Endothelial cell (in vitro differentiated cells): ENCODE results near the gene SMIM7. TPM values are rescaled to one million over a fixed set of nuclear protein-coding genes. Genes with fewer than 3 reads are reported as not detected.

Experiments
- DNase-seq: peaks from one replicate; pipeline ENCODE4 v3.0.0; 2021; ENCODE audit warnings: low spot score
- H3K27ac Mint-ChIP-seq: one replicate; pipeline ENCODE4 v1.8.0; 2021; ENCODE audit warnings: mixed read lengths, inconsistent platforms; ENCODE audit not compliant: unreplicated experiment
- H3K27me3 Mint-ChIP-seq: one replicate; pipeline ENCODE4 v1.8.0; 2021; ENCODE audit warnings: mild to moderate bottlenecking, moderate library complexity, mixed read lengths, inconsistent platforms; ENCODE audit not compliant: unreplicated experiment
- H3K36me3 Mint-ChIP-seq: one replicate; pipeline ENCODE4 v1.8.0; 2021; ENCODE audit warnings: mild to moderate bottlenecking, low read depth, mixed read lengths, inconsistent platforms; ENCODE audit not compliant: unreplicated experiment
- H3K4me1 Mint-ChIP-seq: one replicate; pipeline ENCODE4 v1.8.0; 2021; ENCODE audit warnings: mild to moderate bottlenecking, mixed read lengths, inconsistent platforms; ENCODE audit not compliant: unreplicated experiment
- H3K4me3 Mint-ChIP-seq: one replicate; pipeline ENCODE4 v1.8.0; 2021; ENCODE audit warnings: mild to moderate bottlenecking, mixed read lengths, inconsistent platforms; ENCODE audit not compliant: unreplicated experiment
- H3K9me3 Mint-ChIP-seq: one replicate; pipeline ENCODE4 v1.8.0; 2021; ENCODE audit warnings: mixed read lengths, inconsistent platforms; ENCODE audit not compliant: unreplicated experiment
- CTCF ChIP-seq: fragments of 200-600 bp; sonication (generic); IDR thresholded peaks from one replicate; pipeline ENCODE4 v1.5.0; 2021; ENCODE audit warnings: antibody characterized with exemption; ENCODE audit not compliant: unreplicated experiment
- total RNA-seq: library from RNA; stranded (reverse); fragmentation: NEBNext Ultra II Directional; extraction: Animal tissue kit (Norgen Biotek cat#: 25700); gene quantifications from one replicate; pipeline ENCODE4 v1.2.1, GENCODE V29; 2021; ENCODE audit not compliant: unreplicated experiment

The SMIM7 gene
- total RNA-seq, 1 donor from 2014 or later = 53.2 TPM

DNA sequence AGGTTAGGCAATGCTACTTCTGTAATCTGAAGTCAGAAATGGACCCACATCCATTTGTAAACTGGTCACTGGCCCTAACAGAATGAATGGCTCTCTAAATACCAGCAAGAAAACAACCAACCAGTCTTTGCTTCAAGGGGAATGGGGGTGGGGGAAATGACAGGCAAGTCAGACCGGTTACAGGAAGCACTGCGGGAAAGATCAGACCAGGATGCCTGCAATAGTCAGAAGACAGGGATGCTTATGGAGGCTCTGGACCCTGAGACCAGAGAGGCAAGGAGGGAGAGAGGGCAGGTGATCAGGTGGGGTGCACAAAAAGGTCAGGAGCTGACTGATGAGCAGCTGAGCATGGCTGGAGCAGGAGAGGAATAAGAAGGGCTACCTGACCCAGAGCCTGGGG, 45.0 kb downstream of the SMIM7 start:
- peak; percentile 13 for DNase-seq

GRCh38 chr19:16613841-16614240, 46.1 kb downstream of the SMIM7 start:
- H3K27ac Mint-ChIP-seq = peak overlapping the region; percentile 4

More for the DNA sequence above, 45.0 kb downstream of the SMIM7 start:
- Mint-ChIP-seq H3K27ac (peak overlapping the region; percentile 79), H3K4me3 (peak overlapping the region; percentile 68), H3K27me3 (peaks cover 13% of the 10 kb centered on the region), H3K4me1 (peaks cover 55% of the 10 kb centered on the region), H3K9me3 (no peaks in the 10 kb centered on the region), H3K36me3 (peaks cover 10% of the 10 kb centered on the region)
- TF ChIP-seq CTCF = no peak

DNA sequence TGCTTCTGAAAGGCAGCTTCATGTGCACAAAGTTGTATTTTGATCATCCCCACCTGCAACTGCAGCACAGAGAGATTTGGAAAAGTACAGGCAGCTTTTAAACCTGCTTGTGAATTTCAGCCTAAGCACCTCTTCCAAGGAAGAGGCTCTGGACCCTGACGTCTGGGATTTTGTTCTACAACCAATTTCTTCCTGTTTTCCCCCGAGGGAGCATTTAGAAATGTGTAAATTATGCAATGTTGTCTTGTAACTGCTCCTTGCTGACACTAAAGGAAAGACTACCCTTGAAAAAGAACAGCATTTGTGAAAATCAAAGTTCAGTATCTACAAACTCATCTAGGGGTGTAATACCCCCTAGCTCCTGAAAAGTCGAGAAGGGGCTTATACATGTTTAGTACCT, 47.3 kb downstream of the SMIM7 start:
- no peak overlapping the region for H3K4me3 Mint-ChIP-seq
- no peak for TF ChIP-seq CTCF
- H3K9me3 Mint-ChIP-seq = no peaks in the 10 kb centered on the region
- no peak overlapping the region for H3K27ac Mint-ChIP-seq
- H3K27me3 Mint-ChIP-seq = peaks cover 7% of the 10 kb centered on the region
- H3K4me1 Mint-ChIP-seq = peaks cover 39% of the 10 kb centered on the region
- peaks cover 10% of the 10 kb centered on the region for H3K36me3 Mint-ChIP-seq
- no peak for DNase-seq

More at GRCh38 chr19:16613841-16614240, 46.1 kb downstream of the SMIM7 start:
- H3K36me3 Mint-ChIP-seq = peaks cover 10% of the 10 kb centered on the region
- no peak for TF ChIP-seq CTCF
- DNase-seq = no peak
- peaks cover 13% of the 10 kb centered on the region for H3K27me3 Mint-ChIP-seq
- H3K4me3 Mint-ChIP-seq = no peak overlapping the region
- peaks cover 51% of the 10 kb centered on the region for H3K4me1 Mint-ChIP-seq
- no peaks in the 10 kb centered on the region for H3K9me3 Mint-ChIP-seq

DNA sequence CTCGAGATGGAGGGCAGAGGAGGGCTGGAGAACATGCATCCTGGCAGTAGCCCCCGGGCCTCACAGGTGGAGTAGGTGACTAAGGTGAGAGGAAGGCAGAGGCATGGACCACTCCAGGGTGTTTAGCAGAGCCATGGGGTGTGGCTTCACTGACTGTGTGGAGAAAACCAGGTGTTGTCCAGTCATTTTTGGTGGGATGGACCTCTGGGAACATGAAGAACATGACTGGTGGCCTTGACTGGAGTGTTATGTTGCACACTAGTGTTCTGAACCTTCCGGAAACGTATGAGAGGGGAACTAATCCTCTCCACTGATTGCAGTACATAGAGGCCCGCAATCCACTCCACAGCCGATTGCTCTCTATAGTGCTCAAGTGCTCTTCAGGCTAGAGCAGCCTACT, 48.8 kb downstream of the SMIM7 start:
- Mint-ChIP-seq H3K9me3 (no peaks in the 10 kb centered on the region), H3K36me3 (peaks cover 5% of the 10 kb centered on the region), H3K4me3 (no peak overlapping the region), H3K4me1 (peaks cover 23% of the 10 kb centered on the region), H3K27me3 (peaks cover 6% of the 10 kb centered on the region), H3K27ac (no peak overlapping the region)
- TF ChIP-seq CTCF = no peak
- no peak for DNase-seq

- Mint-ChIP-seq H3K27me3 (peaks cover 5% of the 10 kb centered on the region), H3K9me3 (no peaks in the 10 kb centered on the region), H3K36me3 (peaks cover 3% of the 10 kb centered on the region), H3K4me1 (peaks cover 20% of the 10 kb centered on the region), H3K4me3 (no peak overlapping the region), H3K27ac (no peak overlapping the region)
- TF ChIP-seq CTCF = no peak
- no peak for DNase-seq
Observed at GRCh38 chr19:16609511-16610200, 50.3 kb downstream of the SMIM7 start.
